HG03196 (cell line): ENCODE results near the gene PLK3.
A peak's percentile ranks its signal among the peaks of the same experiment; 100 is the strongest.
"Not testable (repeated sequence)": the region's sequence is repeated elsewhere in the genome, so short reads cannot be mapped to it uniquely, and the experiment has no call there.

Experiments used
- ATAC-seq: cut with Tn5 transposase; IDR thresholded peaks from one replicate; pipeline ENCODE4 v1.9.1; 2021; ENCODE audit not compliant: unreplicated experiment

PLK3 gene

DNA sequence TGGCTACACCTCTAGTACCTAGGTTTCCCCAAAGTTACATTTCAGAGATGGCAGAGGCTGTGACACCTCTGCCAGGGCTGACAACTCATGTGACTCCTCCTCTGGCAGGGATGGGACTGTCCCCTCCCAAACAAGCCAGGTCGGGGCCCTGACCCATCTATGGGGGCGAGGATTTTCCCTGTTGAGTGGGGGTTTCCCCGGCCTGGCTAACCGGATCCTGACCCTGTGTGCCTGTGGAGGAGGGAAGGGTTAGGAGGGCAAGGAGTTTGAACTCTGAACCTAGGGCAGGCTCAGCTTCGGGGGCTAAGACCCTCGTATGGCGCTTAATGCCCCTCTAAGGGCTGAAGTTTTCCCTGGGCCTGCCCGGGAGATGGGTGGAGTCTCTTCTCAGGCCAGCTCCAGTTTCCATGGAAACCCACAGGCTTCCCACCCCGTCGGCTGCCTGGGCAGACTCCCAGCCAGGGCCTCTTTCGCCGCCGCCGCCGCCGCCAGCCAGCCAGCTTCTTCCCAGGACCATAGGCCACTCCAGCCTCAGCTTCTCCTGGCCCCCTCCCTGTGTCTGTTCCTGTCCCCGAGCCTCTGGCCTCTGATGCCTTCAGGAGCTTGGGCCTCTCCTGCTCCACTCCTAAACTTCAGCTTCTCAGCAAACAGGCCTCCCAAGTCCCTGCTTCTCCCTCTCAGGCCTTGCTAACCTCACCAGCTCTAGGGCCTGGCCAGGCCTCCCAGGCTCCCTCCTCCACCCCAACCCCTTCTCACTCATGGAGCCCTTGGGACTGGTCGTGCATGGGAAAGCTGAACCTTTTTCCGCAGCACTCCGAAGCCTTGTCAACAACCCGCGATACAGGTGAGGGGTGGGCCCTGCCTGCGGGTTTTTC, 8.1 kb downstream of the PLK3 start, which contains the start of gene BTBD19:
Gene BTBD19, plus strand, starts transcription at position 461 of the 875 bp plus-strand sequence. Its CDS starts 298 bp downstream, at position 759.
- peak; percentile 27 for ATAC-seq

DNA sequence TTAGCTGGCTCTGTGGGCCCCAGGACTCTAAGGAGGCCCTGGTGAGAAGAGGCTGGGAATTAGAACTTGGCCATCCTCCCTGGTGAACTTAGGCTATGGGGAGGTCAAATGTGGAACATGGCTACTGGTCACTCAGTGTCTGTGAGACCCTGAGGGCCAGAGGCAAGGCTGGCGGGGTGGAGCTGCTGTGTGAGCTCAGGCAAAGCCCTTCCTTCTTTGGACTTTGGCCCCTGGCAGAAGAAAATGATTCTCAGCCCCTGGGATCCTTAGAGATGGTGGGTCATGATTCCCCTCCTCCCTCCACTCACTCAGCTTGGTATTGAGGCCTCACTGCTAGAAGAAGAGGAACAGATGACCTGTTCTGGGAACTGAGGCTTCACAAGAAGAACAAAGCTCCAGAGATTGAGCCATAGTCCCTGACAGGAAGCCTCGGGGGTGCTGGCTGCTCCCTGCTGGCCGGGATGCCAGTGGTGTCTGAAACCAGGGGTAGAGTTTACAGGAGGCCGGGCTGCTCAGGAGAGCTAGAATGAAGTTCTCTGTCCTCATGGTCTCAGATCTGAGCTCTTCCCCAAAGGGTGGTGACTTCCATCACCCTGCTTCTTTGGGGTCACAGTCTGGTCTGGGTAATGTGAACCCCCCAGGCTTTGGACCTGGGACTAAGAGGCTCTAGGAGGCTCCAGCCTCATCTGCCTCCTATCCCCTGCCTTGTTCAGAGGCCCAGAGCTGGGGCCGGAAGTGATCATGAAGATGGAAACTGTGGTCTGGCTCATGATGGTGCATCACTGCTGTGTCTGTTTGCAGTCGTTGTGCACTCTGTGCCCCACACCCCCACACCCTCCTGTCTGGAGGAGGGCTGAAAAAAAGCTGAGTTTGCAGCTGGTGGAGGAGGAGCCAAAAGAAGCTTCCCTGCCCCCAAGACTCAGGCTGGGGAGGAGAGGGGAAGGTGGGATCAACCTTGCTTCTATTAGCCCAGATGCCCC, 9.1 kb downstream of the PLK3 start:
- peak; percentile 27 for ATAC-seq

GRCh38 chr1:44810101-44810761, 10.1 kb downstream of the PLK3 start:
- ATAC-seq, result no peak

DNA sequence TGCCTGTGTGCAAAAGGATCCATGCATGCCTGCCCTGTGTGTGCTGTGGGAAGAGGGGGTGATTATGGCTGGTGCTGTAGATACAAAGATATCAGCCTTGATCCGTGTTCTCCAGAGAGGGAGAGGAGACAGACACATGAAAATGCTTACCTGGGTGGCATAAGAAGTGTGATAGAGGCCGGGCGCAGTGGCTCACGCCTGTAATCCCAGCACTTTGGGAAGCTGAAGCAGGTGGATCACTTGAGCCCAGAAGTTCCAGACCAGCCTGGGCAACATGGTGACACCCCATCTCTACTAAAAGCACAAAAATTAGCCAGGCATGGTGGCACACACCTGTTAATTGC, 10.6 kb downstream of the PLK3 start:
- ATAC-seq, result not testable (repeated sequence)

DNA sequence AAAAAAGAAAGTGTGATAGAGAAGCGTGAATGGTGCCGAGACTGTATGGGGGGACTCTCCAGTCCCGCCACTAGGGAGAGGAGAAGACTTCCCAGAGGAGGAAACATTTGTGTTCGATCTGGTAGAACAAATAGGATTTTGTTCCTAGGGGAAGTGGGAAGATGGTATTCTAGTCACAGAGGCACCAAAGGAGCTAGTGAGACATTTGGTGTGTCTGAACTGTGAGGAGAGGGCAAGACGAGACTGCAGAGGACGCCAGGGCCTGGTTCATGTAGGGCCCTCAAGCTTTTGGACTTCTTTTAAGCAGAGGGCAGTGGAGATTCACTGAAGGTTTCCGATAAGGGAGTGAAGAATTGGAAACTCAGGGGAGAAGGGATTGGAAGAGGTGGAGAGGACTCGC, 11.1 kb downstream of the PLK3 start:
- ATAC-seq, result no peak

DNA sequence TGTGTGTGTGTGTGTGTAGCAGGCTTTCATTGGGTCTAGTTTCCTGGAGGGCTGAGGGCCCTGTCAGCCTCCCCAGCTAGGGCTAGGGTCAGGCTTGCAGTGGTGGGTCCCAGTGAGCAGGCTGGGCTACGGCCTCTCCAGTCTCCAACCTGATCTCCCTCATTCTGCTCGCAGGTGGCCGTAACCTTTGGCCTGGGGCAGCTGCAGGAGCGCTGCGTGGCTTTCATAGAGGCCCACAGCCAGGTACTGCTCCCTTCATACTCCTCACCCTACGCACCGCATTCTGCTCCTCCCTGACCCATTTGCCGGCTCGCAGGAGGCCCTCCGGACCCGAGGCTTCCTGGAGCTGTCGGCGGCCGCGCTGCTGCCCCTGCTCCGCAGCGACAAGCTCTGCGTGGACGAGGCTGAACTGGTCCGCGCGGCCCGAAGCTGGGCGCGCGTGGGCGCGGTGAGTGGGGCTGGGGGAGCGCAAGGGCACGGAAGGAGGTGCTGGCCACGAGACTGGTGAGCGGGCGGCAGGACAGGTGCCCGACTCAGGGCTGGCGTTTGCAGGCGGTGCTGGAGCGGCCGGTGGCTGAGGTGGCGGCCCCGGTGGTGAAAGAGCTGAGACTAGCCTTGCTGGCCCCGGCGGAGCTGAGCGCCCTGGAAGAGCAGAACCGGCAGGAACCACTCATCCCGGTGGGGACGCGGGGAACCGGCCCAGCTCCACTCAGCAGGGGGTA, 12.8 kb downstream of the PLK3 start:
- no peak for ATAC-seq

GRCh38 chr1:44815926-44816325, 15.7 kb downstream of the PLK3 start:
- ATAC-seq, result not testable (repeated sequence)

GRCh38 chr1:44817307-44817706, 17.1 kb downstream of the PLK3 start:
- no peak for ATAC-seq

- no peak for ATAC-seq
These were observed 17.8 kb downstream of the PLK3 start for GRCh38 chr1:44817771-44818495.

DNA sequence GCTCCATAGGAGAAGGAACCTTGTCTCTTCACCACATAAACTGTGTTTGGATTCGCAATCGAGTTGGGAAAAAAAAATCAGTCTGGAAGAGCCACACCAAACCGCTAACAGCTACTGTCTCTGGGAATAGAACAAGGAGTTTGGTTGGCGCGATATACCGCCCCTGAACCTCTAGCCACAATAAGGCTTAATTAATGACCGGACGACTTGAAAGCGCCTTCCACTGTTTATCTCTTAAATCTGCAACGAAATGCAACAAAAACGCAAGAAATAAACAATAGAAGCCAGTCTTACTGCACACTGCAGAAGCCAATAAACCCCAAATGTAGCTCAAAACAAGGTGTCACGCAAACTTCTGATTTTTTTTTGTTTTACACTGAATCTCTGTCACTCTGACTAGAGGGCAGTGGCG, 19.0 kb downstream of the PLK3 start:
- no peak for ATAC-seq

DNA sequence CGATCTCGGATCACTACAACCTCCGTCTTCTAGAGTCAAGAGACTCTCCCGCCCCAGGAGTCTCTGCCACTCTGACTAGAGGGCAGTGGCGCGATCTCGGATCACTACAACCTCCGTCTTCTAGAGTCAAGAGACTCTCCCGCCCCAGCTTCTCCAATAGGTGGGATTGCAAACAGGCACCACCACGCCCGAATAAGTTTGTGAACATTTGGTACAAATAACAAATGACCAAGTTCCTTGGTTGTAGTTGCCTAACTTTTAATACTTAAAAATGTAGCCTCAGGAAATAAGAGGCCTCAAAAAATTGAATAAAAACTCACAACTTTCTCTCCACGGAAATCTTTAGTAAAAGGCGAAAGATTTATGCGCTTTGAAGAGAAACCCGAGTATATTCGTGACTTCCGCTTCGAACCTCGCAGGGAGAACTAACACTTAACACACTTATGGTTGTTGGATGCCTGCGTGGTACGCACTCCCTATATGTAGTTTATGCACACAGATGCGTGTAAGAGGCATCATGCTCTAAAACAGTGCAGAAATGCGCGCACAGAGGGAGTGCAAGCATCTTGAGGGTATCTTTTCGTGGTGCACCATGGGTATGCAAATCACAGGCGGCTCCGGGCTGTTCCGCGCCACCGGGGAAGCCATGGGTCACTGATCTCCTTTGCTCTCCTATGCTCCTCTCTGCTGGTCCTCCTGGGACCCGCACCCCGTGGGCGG, 19.6 kb downstream of the PLK3 start:
- peak; percentile 70 for ATAC-seq

DNA sequence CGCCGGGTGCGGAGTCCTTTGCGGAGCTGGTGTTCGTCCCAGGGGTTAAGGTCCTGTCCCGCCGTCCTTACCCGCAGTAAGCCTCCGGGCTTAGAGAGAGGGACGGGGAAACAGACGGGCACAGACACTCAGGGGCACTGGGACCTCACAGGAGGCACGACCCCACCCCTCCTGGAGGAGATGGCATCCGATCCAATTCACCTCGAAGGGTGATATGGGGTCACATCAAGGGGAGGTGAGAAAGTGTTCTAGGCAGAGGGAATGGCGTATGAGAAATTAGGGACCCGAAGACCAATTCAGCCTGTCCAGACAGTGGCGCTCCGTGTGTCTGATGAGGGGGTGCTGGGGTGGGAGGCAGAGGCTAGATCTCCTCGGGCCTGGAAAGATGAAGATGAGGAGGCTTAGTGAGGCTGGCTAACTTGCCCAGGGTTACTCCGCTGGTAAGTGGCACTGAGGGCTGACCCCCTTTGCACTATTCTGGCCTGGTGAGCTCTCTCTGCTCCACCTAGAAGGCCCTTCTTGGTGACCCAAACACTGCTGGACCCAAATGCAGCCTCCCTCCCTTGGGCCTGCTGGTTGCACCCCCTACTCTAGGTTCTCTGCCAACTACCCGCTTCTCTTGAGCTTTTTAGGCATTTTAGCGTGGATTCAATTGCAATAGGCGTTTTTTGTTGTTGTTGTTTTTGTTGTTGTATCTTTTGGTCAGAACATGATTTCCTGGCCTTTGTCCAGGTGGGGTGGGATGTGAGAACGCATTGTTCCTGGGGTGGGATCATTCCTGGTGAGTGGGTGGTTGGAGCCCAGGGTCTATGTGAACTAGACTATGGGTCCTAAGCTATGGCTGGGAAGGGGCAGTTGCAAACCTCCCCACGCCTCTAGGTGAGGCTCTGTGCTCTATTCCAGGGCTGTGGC, 20.4 kb downstream of the PLK3 start:
- no peak for ATAC-seq

DNA sequence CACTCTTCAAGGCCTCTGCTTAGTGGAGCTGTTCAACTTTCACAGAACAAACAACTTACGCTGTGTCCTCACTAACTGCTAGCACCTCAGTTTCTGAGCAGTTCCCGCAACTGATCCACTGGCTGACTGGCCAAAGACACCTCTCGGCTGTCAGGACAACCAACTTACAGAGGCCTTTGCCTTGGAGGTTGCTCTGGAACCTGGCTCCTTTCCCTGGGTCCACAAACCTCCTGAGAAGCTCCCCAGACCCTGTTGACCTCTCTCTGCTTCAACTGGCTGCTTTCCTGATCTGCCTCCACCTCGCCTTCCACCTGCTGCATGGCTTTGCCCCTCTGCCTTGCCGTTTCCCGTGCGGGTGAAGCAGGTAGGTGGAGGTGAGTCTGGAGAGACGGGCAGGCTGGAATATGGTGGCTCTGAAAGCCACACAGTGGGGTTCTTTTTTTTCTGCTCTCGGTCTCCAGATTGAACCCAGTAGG, 21.1 kb downstream of the PLK3 start:
- no peak for ATAC-seq

DNA sequence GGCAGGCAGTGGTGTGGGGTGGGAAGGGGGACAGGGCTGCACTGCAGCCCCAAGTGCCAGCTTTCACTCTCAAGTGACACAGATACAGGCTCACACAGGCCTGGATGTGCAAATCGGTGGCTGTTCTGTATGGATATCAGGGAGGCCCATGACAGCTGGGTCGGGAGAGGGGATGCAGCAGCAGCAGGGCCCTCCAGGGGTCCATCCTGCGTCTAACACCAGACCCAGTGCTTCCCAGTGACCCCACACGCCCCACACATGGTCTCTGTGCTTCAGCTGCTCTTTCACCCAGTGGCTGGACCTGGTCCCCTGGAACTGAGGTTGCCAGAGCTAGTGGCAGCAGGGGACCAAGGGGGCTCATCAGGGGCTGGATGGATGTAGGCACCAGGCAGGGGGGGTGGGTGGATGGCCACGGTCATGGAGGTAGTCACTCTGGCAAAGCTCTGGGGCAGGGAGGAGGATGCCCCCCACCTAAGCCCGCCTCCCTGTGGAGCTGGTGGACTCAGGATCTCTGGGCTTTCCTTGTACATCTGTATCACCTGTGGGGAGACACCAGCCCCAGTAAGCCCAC, 22.0 kb downstream of the PLK3 start:
- no peak for ATAC-seq

GRCh38 chr1:44822981-44823451, 22.8 kb downstream of the PLK3 start:
- ATAC-seq, result no peak

GRCh38 chr1:44824392-44824791, 24.2 kb downstream of the PLK3 start:
- not testable (repeated sequence) for ATAC-seq

- no peak for ATAC-seq
These were observed 26.4 kb downstream of the PLK3 start for GRCh38 chr1:44826375-44827196.
